GM12892 (cell line): Measurements from ENCODE around the gene SERBP1.

Experiments
- DNase-seq: peaks from one replicate; pipeline ENCODE4 v3.0.0; 2011; ENCODE audit not compliant: insufficient read length
- FAIRE-seq: peaks from 2 replicates; lab custom pipeline; 2011; peaks lifted over from hg19 to GRCh38; lab: Jason Lieb, UNC
- POLR2A ChIP-seq: IDR thresholded peaks from 2 replicates; pipeline ENCODE4 v1.6.1; 2011; ENCODE audit warnings: low read depth, low read length, control low read depth
- POLR2AphosphoS5 ChIP-seq: IDR thresholded peaks from 2 replicates; pipeline ENCODE4 v1.6.1; 2011; ENCODE audit warnings: low read depth, low read length, control low read depth
- TAF1 ChIP-seq: IDR thresholded peaks from 2 replicates; pipeline ENCODE4 v1.6.1; 2011; ENCODE audit warnings: low read depth, mild to moderate bottlenecking, control low read depth, low read length, borderline replicate concordance

Gene SERBP1

DNA sequence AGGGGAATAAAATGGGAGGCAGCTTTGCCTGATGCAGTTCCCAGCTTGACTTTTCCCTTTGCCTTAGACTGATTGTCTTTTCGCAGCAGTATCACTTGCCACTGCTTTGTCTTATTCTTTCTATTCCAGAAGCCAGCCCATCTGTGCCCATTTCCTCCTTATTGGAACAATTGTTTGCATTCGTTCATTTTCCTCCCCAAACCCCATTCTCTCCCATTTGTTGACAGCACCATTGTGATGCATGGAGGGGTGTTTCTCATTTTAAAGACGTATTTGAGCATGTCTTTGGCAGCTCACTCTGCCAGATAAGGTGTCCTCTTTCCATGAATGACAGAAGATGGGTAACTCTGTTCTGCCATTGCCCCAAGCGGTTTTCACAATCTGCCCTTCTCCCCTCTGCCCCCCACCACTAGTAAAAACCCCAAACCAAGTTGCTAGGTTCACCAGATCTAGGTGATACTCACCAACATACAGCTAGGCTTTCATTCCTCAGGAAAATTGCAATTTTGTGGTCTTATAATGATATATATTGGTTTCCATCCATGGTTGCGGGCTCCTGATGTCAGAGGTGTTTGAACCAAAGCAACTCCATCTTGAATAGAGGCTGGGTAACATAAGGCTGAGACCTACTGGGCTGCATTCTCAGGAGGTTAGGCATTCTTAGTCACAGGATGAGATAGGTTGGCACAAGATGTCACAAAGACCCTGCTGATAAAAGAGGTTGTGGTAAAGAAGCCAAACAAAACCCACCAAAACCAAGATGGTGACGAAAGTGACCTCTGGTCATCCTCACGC is 30.8 kb downstream of the SERBP1 start:
- TF ChIP-seq POLR2AphosphoS5, result no peak
- FAIRE-seq (no peak), DNase-seq (no peak)

DNA sequence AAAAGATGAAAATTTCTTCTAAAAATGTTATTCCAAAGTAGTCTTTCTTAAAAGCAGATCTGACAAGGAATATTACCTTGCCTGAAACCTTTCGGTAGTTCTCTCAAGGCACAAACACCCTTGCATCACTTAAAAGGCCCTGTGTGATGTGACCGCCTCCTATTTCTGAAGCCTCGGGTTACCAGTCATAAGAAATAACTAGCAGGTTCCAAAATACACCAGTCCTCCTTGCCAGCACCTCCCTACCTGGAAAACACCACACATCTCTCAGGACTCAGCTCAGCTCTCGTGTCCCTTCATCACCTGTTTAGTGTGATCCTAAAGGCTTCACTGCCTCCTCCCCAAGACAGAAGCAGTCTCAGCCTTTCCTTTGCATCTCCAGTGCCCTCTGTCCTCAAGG is 35.7 kb downstream of the SERBP1 start:
- no peak for TF ChIP-seq POLR2AphosphoS5
- no peak for TF ChIP-seq TAF1
- no peak for TF ChIP-seq POLR2A
- DNase-seq, result no peak
- no peak for FAIRE-seq

DNA sequence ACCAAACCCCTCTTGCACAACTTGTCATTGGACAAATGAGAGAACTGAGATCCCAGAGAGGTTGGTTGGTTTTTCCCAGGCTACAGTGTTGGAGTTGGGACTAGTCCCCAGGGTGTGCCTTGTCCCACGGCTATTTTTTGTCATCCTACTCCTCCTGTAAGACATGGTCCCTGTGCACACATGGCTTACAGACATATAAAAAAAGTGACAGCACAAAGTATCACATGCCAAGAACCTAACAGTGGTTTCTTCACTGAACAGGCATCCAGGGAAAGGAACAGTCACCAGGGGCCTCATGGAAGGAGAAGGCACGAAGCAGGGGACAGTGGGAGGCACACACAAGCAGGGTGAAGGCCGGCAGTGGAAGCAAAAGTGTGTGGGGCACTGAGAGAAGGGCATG is 36.5 kb downstream of the SERBP1 start:
- DNase-seq (no peak), FAIRE-seq (no peak)
- TF ChIP-seq POLR2A (no peak), TAF1 (no peak), POLR2AphosphoS5 (no peak)

DNA sequence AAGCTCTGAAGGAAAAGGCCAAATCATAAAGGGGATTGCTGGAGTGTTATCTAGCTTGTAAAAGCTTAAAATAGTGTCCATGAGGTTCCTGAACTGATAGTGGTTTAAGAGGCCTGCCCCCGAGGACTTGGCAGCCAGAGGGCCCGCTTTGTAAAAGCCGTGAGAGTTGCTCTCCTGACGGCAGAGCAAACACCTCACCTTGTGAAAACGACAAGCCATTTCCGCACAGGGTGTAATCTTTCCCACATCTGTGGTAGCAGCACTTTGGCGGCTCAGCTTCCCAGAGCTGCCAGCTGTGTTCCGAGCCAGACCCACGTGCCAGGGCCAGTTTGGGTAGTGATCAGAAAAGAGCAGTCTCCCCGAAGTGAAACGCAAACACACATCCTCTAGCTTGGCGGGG is 37.0 kb downstream of the SERBP1 start:
- DNase-seq, result no peak

DNA sequence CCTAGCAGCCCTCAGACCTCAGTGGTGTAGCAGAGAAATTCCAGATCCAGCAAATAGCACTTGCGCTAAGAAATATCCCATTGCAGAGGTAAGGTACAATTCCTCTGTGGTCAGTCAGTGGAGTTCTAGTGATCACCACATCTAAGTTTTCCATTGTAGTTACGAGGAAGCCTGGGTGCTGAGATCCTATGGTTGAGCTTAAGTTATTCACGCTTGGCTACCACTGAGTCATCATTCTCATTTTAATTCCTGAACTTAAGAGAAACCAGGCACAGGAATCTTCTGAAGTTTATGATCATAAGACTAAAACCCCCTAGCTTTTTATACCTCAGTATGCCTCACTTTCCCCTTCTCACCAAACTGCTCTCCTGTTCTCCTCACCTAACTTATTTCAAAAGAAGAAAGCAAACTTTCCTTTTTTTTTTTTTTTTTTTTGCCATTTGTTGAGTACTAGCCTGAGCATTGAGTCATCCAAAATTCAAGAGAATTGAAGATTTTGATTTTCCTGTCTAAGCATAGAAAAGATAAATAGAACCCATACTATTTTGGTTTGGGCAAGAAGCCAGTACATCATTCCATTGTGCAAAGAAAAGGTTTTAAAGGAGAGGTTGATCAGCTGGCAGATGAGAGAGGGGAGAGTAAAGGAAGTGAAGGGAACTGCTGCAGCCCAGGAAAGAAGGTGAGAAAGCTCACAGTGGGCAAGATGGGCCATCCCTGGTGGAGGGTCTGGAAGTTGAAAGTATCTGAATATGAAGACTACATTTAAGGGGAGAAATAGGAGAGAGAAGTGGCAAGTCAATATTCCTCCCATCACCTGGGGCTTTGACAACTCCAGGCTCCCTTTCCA is 39.9 kb downstream of the SERBP1 start:
- FAIRE-seq (no peak), DNase-seq (no peak)
- TF ChIP-seq POLR2AphosphoS5 (no peak), TAF1 (no peak), POLR2A (no peak)

More for the DNA sequence above, 37.0 kb downstream of the SERBP1 start:
- TF ChIP-seq POLR2AphosphoS5 (no peak), TAF1 (no peak), POLR2A (no peak)
- no peak for FAIRE-seq

DNA sequence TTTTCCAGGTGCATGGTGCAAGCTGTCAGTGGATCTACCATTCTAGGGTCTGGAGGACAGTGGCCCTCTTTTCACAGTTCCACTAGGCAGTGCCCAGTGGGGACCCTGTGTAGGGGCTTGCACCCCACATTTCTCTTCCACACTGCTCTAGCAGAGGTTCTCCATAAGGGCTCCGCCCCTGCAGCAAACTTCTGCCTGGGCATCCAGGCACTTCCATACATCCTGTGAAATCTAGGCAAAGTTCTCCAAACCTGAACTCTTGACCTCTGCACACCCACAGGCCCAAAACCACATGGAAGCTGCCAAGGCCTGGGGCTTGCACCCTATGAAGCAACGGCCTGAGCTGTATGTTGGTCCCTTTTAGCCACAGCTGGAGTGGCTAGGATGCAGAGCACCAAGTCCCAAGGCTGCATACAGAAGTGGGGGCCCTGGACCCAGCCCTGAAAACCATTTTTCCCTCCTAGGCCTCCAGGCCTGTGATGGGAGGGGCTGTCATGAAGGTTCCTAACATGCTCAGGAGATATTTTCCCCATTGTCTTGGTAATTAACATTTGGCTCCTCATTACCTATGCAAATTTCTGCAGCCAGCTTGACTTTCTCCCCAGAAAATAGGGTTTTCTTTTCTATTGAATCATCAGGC is 46.1 kb downstream of the SERBP1 start:
- TF ChIP-seq POLR2A (no peak), POLR2AphosphoS5 (no peak), TAF1 (no peak)
- no peak for DNase-seq
- no peak for FAIRE-seq

DNA sequence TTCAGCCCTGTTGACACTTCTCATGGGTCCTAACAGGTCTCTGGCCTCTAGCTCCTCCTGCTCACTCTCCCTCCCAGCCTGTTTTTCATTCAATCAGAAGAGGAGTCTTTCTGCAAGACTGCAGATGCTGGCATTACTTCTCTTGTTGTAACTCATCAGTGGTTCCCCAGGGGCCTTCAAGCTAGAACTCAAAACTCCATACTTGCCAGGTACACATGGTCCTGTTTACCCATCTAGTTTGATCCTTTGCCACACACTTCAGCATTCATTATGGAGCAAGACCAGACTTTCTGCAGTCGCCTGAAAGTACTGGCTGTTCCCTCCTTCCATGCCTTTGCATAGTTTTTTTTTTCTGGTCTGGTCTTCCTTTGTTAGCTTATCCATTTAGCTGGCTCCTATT is 47.9 kb downstream of the SERBP1 start:
- TF ChIP-seq POLR2A (no peak), POLR2AphosphoS5 (no peak)
- no peak for FAIRE-seq
- DNase-seq, result no peak

DNA sequence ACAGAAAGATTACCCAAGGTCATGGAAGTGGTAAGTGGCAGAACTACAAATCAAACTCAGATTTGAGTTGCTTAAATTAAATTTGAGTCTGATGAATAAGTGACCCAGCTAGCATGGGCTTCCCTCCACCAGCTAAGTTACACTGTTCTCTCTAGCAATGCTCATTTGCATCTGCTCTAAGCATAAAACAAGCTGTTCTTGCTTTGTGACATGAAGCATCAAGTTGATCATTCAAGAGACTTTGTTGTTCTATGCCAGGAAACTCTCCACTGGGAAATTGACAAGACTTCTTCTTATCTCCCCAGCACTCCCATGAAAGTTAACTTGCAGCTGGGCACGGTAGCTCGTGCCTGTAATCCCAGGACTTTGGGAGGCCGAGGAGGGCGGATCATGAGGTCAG is 49.0 kb downstream of the SERBP1 start:
- TF ChIP-seq POLR2A (no peak), POLR2AphosphoS5 (no peak), TAF1 (no peak)
- DNase-seq, result no peak
- FAIRE-seq, result no peak

DNA sequence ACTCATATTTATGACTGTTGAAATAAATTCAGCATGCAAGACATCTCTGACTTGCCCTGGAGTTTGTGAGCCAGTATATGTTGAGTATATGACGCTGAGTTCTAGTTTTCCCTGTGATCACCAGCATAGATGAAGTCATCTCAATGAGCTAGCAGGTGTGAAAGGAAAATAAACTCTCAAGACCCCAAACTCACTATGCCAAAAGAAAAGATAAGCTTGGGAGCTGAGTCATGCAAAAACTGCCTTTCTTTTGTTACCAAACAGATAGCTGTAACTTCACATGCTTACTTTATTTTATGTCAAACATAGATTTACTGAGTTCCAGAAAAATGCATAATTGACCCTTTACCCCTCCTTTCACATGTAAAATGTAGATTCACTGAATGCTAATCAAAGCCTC is 52.9 kb downstream of the SERBP1 start:
- FAIRE-seq, result no peak
- TF ChIP-seq TAF1 (no peak), POLR2AphosphoS5 (no peak), POLR2A (no peak)
- no peak for DNase-seq

DNA sequence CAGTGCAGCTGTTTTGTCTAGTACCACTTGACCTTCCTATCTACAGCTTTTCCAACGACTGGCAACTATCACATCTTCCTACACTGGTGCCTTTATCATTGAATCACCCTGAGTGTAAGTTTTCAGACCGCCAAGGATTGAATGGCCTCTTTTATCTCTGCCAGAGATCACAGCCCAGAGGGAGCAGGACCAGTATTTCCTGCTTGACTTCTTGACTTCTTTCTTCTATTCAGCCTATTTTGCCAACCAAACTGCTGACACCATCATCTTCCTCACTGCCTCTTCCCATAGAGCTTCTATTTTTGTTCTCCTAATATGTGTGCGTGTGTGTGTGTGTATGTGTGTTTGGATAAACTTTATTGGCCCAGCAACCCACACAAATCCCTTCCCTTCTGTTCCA is 53.8 kb downstream of the SERBP1 start:
- TF ChIP-seq POLR2AphosphoS5 (no peak), POLR2A (no peak)
- FAIRE-seq (no peak), DNase-seq (no peak)

DNA sequence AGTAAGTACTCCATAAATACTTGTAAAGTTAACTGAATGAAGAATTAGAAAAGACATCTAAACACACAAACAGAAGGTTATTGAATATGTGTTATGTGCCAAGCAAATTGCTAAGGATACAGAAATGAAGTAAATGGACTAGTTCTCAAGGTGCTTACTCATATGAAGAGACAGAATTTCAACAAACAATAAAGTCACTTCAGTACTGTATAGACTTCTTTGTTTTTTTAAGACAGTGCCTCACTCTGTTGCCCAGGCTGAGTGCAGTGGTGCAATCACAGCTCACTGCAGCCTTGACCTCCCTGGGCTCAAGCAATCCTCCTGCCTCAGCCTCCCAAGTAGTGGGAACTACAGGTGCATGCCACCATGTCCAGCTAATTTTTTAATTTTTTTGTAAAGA is 57.3 kb downstream of the SERBP1 start:
- TF ChIP-seq POLR2A (no peak), TAF1 (no peak), POLR2AphosphoS5 (no peak)
- FAIRE-seq (no peak), DNase-seq (no peak)
